Aorta (tissue), 4 donors: ENCODE results near the gene CDA. TPM values are rescaled to one million over a fixed set of nuclear protein-coding genes. Genes with fewer than 3 reads are reported as not detected.

Source experiments
- polyA plus RNA-seq, 2 donors: library from polyadenylated mRNA; stranded (reverse); fragments of 200-250 nt; gene quantifications; one replicate each; pipeline ENCODE4 v1.2.3, GENCODE V29; 2013
- total RNA-seq, 2 donors: library from RNA; stranded (reverse); fragmentation: NEBNext Ultra II Directional; extraction: Animal tissue kit (Norgen Biotek cat#: 25700); gene quantifications; one replicate each; pipeline ENCODE4 v1.2.1, GENCODE V29; 2021
- donor health status: healthy with polysubstance abuse.
- donor health status: Bipolar disorder and iron deficiency.
- donor health status: DM: no; HTN: no; CAD: no.
- donor health status: DM: yes; HTN: yes; CAD: no.

The CDA gene
- total and polyA plus RNA-seq, 4 donors: 5.3 to 16.2 (median 7.2) TPM

Other genes with a start within 250 kb of the CDA start
- 10 to 100 TPM; 11.5 to 21.8 TPM for gene CAMK2N1, start 102.9 kb upstream of the CDA start, total RNA-seq
- gene CAMK2N1, start 102.9 kb upstream of the CDA start, polyA plus RNA-seq: 10 to 100 TPM in 1 of 2 donors, 1 to 10 TPM in 1; 9.6 to 36.8 TPM
- 10 to 100 TPM; 16.8 to 18.6 TPM for gene MUL1, start 80.9 kb upstream of the CDA start, total RNA-seq
- 1 to 10 TPM; 5.5 to 9.6 TPM for gene MUL1, start 80.9 kb upstream of the CDA start, polyA plus RNA-seq
- gene FAM43B, start 36.5 kb upstream of the CDA start, total RNA-seq: 1 to 10 TPM in 1 of 2 donors, under 1 TPM in 1; 0.52 to 2.7 TPM
- gene FAM43B, start 36.5 kb upstream of the CDA start, polyA plus RNA-seq: not detected
- gene PINK1, start 44.4 kb downstream of the CDA start, total RNA-seq: 10 to 100 TPM; 72.0 to 90.2 TPM
- 100 to 1,000 TPM in 1 of 2 donors, 10 to 100 TPM in 1; 94.6 to 129 TPM for gene PINK1, start 44.4 kb downstream of the CDA start, polyA plus RNA-seq
- 100 to 1,000 TPM; 123 to 135 TPM for gene DDOST, start 72.3 kb downstream of the CDA start, total RNA-seq
- gene DDOST, start 72.3 kb downstream of the CDA start, polyA plus RNA-seq: 100 to 1,000 TPM in 1 of 2 donors, 10 to 100 TPM in 1; 86.3 to 174 TPM
- 1 to 10 TPM; 2.5 to 3.2 TPM for gene KIF17, start 128.9 kb downstream of the CDA start, total RNA-seq
- gene KIF17, start 128.9 kb downstream of the CDA start, polyA plus RNA-seq: 1 to 10 TPM in 1 of 2 donors, under 1 TPM in 1; 0.49 to 2.6 TPM
- under 1 TPM; 0.26 to 0.39 TPM for gene SH2D5, start 143.6 kb downstream of the CDA start, total RNA-seq
- under 1 TPM in 1 of 2 donors, not detected in 1; 0.13 TPM for gene SH2D5, start 143.6 kb downstream of the CDA start, polyA plus RNA-seq
- 100 to 1,000 TPM; 204 to 247 TPM for gene HP1BP3, start 198.2 kb downstream of the CDA start, total RNA-seq
- gene HP1BP3, start 198.2 kb downstream of the CDA start, polyA plus RNA-seq: 100 to 1,000 TPM in 1 of 2 donors, 10 to 100 TPM in 1; 54.0 to 154 TPM